ENCODE data around the gene C1orf167.

Gene C1orf167

DNA sequence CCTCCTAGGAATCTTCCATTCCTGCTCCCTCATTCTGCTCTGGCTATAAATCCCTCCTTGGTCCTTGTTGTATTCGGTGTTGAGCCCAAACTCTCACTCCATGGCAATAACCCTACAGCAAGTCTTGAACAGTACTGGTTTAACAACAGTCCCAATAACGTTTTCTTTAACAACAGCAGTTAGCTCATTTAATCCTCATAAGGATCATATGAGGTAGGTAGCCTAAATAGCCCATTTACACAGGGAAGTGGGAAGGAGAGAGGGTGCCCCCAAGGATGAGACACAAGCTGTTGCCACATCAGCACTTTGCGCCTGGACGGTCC is 26.5 kb upstream of the C1orf167 start:
- H3K4me3 ChIP-seq (ENCODE audit: low read depth, low read length) = peak overlapping the region; percentile 96
- peak overlapping the region; percentile 61 for H3K27ac ChIP-seq
- peak overlapping the region; percentile 99 for H3K4me2 ChIP-seq (ENCODE audit: low read length)
- no peaks in the 10 kb centered on the region for H3K9me3 ChIP-seq (ENCODE audit: control insufficient read depth, low read length)
- no peak overlapping the region for H3K9ac ChIP-seq
- no peaks in the 10 kb centered on the region for H3K27me3 ChIP-seq (ENCODE audit: control insufficient read depth, insufficient read depth, low read length)
- no peaks in the 10 kb centered on the region for H3K79me2 ChIP-seq
- TF ChIP-seq, protein P1, sequence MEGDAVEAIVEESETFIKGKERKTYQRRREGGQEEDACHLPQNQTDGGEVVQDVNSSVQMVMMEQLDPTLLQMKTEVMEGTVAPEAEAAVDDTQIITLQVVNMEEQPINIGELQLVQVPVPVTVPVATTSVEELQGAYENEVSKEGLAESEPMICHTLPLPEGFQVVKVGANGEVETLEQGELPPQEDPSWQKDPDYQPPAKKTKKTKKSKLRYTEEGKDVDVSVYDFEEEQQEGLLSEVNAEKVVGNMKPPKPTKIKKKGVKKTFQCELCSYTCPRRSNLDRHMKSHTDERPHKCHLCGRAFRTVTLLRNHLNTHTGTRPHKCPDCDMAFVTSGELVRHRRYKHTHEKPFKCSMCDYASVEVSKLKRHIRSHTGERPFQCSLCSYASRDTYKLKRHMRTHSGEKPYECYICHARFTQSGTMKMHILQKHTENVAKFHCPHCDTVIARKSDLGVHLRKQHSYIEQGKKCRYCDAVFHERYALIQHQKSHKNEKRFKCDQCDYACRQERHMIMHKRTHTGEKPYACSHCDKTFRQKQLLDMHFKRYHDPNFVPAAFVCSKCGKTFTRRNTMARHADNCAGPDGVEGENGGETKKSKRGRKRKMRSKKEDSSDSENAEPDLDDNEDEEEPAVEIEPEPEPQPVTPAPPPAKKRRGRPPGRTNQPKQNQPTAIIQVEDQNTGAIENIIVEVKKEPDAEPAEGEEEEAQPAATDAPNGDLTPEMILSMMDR (IDR thresholded peaks at IDR 0.05) = no peak
- H2AFZ ChIP-seq = peak overlapping the region; percentile 88
- no peaks in the 10 kb centered on the region for H3K4me1 ChIP-seq
- no peaks in the 10 kb centered on the region for H3K36me3 ChIP-seq (ENCODE audit: control insufficient read depth, insufficient read depth, low read length)

DNA sequence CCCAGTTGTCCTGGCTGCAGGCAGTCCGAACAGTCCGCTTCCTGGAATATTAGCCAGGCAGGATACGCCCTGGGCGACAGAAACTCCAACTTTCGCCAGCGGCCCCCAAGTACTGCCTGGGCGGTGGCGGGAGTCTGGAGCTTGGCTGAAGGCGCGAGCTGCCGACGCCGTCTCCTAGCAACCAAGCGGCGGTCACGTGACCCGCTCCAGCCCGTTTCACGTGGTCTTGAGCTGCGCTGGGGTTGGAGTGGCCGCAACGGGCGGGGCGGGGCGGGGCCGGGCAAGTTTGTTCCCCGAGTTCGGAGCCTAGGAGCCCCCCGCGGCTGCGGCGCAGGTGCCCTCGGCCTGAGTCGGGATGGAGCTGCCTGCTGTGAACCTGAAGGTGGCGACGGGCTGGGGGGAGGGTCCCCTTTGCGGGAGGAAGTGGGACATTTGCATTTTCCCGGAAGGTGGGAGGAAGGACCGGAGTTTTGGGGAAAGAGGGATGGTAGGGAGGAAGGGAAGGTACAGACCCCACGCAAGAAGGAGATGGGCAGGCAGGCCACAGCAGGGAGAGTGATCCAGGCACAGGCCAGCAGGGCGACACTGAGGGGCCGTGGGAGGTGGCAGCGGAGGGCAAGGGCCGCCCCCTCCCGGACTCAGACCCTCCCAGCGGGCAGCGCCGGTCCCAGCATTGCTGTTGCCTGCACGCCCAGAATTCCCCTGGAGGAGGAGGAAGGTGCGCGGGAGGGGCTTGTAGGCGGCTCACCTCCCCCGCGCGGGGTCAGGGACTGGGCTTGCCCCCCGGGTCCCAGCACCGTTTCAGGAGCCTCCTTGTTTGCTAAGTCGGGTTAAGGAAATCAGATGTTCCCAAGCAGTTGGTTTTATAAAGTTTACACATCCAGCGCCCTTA is 25.9 kb upstream of the C1orf167 start, which contains the start of gene AGTRAP:
Gene AGTRAP (plus strand): TSS at position 283 of the 892 bp plus-strand sequence. CDS start 73 bp downstream, at position 356.
- H2AFZ ChIP-seq = peak within 1 kb of the TSS; percentile 88
- H3K79me2 ChIP-seq = no peaks in the 10 kb centered on the region
- H3K36me3 ChIP-seq (ENCODE audit: control insufficient read depth, insufficient read depth, low read length) = no peaks in the 10 kb centered on the region
- H3K4me2 ChIP-seq (ENCODE audit: low read length) = peak within 1 kb of the TSS; percentile 99
- no peaks in the 10 kb centered on the region for H3K4me1 ChIP-seq
- no peaks in the 10 kb centered on the region for H3K9me3 ChIP-seq (ENCODE audit: control insufficient read depth, low read length)
- H3K9ac ChIP-seq = no peak within 1 kb of the TSS
- no peaks in the 10 kb centered on the region for H3K27me3 ChIP-seq (ENCODE audit: control insufficient read depth, insufficient read depth, low read length)
- peak within 1 kb of the TSS; percentile 61 for H3K27ac ChIP-seq
- H3K4me3 ChIP-seq (ENCODE audit: low read depth, low read length) = peak within 1 kb of the TSS; percentile 96
- TF ChIP-seq, protein P1 (IDR thresholded peaks at IDR 0.05) = no peak

DNA sequence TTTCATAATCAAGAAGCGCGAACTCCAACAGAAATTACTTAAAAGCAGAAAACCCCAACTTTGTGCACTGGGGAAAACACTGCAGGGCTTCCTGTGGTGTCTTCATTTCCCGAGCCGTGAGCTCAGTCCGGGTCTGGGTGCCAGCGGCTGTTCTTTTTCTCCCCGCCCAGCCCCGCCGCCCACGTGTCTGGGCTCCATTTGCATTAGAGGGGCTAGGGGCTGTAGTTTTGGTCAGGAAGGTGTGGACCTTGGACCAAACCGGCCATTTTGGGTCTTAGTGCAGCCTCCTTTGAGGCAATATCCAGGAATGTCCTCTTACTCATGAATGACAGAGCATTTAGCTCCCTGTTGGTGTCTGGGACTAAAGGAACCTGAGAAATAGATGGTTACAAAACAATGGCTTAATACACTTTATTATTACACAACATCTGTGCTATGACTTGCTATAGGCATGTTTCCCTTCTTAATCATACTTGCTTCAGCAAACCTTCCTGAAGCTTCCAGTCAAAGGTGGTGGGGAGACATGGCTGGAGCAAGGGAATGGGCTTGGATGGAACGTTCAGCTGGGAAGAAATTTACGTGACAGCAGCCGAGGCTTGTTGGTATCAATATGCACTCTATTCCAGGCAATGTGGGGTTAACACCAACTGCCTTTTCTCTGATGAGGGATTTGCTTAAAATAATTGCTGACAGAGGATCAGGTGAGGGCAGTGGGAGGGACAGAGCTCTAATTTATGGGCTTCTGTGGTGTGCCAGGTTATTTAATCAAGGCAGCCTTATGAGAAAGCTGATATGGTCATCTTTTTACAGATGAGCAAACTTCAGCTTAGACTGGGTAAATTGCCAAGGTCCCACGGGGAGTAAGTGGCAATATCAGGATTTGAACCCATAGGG is 25.0 kb upstream of the C1orf167 start:
- H3K79me2 ChIP-seq = no peaks in the 10 kb centered on the region
- no peaks in the 10 kb centered on the region for H3K4me1 ChIP-seq
- peak overlapping the region; percentile 96 for H3K4me3 ChIP-seq (ENCODE audit: low read depth, low read length)
- H3K27me3 ChIP-seq (ENCODE audit: control insufficient read depth, insufficient read depth, low read length) = no peaks in the 10 kb centered on the region
- H3K9me3 ChIP-seq (ENCODE audit: control insufficient read depth, low read length) = no peaks in the 10 kb centered on the region
- H3K36me3 ChIP-seq (ENCODE audit: control insufficient read depth, insufficient read depth, low read length) = no peaks in the 10 kb centered on the region
- TF ChIP-seq, protein P1 (IDR thresholded peaks at IDR 0.05) = no peak
- peak overlapping the region; percentile 88 for H2AFZ ChIP-seq
- H3K9ac ChIP-seq = no peak overlapping the region
- peak overlapping the region; percentile 99 for H3K4me2 ChIP-seq (ENCODE audit: low read length)
- H3K27ac ChIP-seq = peak overlapping the region; percentile 61

DNA sequence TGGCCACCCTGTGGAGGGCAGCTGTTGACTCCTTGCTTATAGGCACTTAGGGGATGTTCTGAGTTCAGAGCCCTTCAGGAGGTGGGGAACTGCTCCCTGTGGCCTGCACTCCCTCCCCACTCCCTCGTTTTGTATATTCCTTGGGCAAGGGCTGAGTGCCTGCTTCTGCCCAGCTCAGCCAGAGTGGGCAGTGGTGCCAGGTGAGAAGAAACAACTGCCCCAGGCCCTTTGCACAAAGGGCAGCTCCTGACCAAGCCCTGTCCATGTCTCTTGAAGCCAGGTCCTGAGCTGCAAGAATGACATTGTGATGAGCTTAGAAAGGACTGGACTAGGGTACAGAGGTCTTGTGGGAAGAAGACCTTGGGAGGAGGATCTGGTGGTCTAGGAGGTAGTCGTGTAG is 23.9 kb upstream of the C1orf167 start:
- TF ChIP-seq, protein P1 (IDR thresholded peaks at IDR 0.05) = no peak
- no peaks in the 10 kb centered on the region for H3K27me3 ChIP-seq (ENCODE audit: control insufficient read depth, insufficient read depth, low read length)
- H3K79me2 ChIP-seq = no peaks in the 10 kb centered on the region
- no peak overlapping the region for H2AFZ ChIP-seq
- H3K36me3 ChIP-seq (ENCODE audit: control insufficient read depth, insufficient read depth, low read length) = no peaks in the 10 kb centered on the region
- H3K4me2 ChIP-seq (ENCODE audit: low read length) = no peak overlapping the region
- no peak overlapping the region for H3K4me3 ChIP-seq (ENCODE audit: low read depth, low read length)
- no peak overlapping the region for H3K27ac ChIP-seq
- H3K9ac ChIP-seq = no peak overlapping the region
- H3K4me1 ChIP-seq = no peaks in the 10 kb centered on the region
- no peaks in the 10 kb centered on the region for H3K9me3 ChIP-seq (ENCODE audit: control insufficient read depth, low read length)

All from parathyroid adenoma (tissue), 2 donors.